ENCODE results near the gene CMPK2. TPM values are rescaled to one million over a fixed set of nuclear protein-coding genes. Genes with fewer than 3 reads are reported as not detected.
A peak's percentile ranks its signal among the peaks of the same experiment; 100 is the strongest.

The CMPK2 gene
- total and polyA plus RNA-seq, 9 of the 15 experiments (the other 6 are each of a cell fraction or from before 2014, with no cell fraction given): 2.6 to 10.5 (median 5.0) TPM

DNA sequence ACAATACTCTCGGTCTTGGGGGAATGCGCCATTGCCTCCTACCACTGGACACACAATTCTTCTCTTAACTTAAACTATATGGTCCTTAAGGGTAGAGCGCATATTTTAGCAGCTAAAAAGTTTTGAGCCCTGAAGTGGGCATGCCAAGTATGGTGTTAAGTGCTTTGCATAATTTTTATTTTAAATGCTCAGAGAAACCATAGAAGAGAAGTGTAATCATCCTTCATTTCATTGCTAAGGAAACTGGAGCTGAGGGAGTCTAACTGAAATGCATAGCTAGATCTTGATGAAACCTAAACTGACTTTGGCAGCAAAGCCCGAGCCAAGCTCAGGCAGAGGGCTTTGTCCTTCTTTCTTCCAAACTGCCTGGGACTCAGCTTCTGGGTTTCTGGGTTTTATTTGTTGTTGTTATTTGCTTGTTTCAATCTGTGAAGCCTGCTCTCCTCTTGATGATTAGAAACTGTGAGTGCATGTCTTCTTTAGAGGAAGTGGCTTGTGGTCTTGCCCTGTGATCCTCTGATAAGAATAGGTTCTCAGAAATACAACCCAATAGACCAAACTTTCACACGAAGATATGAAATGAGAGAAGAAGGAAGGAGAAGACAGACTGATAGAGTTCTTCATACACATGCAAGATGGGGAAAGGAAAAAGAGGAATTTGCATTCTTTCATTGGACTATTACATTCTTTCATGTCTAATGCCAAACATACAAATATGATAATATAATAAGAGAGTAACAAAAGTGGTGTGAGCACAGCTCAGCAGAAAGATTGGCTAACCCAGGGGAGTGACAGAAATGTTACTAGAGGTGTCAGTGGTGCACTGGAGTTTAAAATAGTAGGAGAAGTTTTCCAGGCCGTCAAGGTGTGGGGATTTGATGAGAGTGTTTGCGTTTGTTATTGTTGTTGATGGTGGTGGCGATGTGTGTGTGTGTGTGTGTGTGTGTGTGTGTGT lies 44.0 kb upstream of the CMPK2 start:
- Histone ChIP-seq H3K36me3 (ENCODE audit: control insufficient read depth, insufficient read depth, low read length) (no peaks in the 10 kb centered on the region), H3K9me1 (ENCODE audit: control insufficient read depth, insufficient read depth, low read length) (no peaks in the 10 kb centered on the region), H3K27me3 (ENCODE audit: control insufficient read depth in 2 of 2, insufficient read depth in 2 of 2, low read length in 2 of 2) (0 out of 5 replicates have a peak, but pooled peaks cover 0 to 4% of the 10 kb centered on the region in 2 experiments), H2AFZ (ENCODE audit: low read depth, low read length) (no peak overlapping the region), H3K4me1 (replicated peaks in 1 of 2; ENCODE audit: control insufficient read depth in 2 of 2, insufficient read depth in 2 of 2, low read length in 2 of 2) (peaks cover 8 to 21% of the 10 kb centered on the region in 2 experiments; a peak in 4 of 5 replicates), H3K4me3 (no peak overlapping the region), H3K79me2 (ENCODE audit: control insufficient read depth, insufficient read depth, low read length) (no peaks in the 10 kb centered on the region), H3K9me3 (replicated peaks; ENCODE audit: control insufficient read depth, insufficient read depth, low read depth, low read length) (no peaks in the 10 kb centered on the region), H4K20me1 (replicated peaks; ENCODE audit: control insufficient read depth, insufficient read depth, low read length) (no peaks in the 10 kb centered on the region), H3K9ac (ENCODE audit: insufficient read depth in 1 of 2, low read depth in 2 of 2, low read length in 2 of 2) (no peak overlapping the region), H3K4me2 (ENCODE audit: insufficient read depth, low read length) (peak overlapping the region; percentile 22; the same call in 1 of the 2 replicates), H3K27ac (ENCODE audit: extremely low read depth, low read depth, low read length) (0 out of 3 replicates have a peak overlapping the region, but pooled peaks have one; percentile 29)
- BruUV-seq (replicated peaks): no TSS peak
- POLR2A ChIA-PET: interaction anchor here (0.7 to 2.7 kb wide), 4 partner anchors 12 to 1428 kb away, joined by 3 to 11 read pairs (median 6); no protein-coding TSS in a partner anchor
- intact Hi-C loops (cut with micrococcal nuclease): loop anchor here (1.0 to 2.0 kb wide), 2 partner anchors 29 to 43 kb away; no protein-coding TSS in a partner anchor
- in situ Hi-C loops (cut with MboI): no loop called here
- CTCF ChIA-PET (ENCODE audit: low intra/inter-chr PET ratio): no interaction called here
- 17% methylated on average over 8 of the region's 8 CpGs for WGBS (ENCODE audit: insufficient coverage, low coverage, missing lambda C conversion rate)
- peak; percentile 94 for ATAC-seq
- FAIRE-seq: peak; percentile 91
- DNase-seq (ENCODE audit: extremely low read depth in 1 of 4, low spot score in 3 of 4): peak in 3 of 4 experiments; percentile 30 to 82 (median 66)
- TF ChIP-seq NCOA6 (IDR thresholded peaks at IDR 0.05): no peak
- TF ChIP-seq ILF3 (IDR thresholded peaks at IDR 0.05; ENCODE audit: borderline replicate concordance): no peak
- TF ChIP-seq DACH1 (IDR thresholded peaks at IDR 0.05; ENCODE audit: partially characterized antibody): no peak
- peak; percentile 43 to 97; a peak in 2 of 4 replicates for TF ChIP-seq TBL1XR1 (IDR thresholded peaks at IDR 0.05; ENCODE audit: low read length in 2 of 2)
- TF ChIP-seq ZNF384 (IDR thresholded peaks at IDR 0.05; ENCODE audit: low read depth, low read length): no peak
- TF ChIP-seq, protein P1, sequence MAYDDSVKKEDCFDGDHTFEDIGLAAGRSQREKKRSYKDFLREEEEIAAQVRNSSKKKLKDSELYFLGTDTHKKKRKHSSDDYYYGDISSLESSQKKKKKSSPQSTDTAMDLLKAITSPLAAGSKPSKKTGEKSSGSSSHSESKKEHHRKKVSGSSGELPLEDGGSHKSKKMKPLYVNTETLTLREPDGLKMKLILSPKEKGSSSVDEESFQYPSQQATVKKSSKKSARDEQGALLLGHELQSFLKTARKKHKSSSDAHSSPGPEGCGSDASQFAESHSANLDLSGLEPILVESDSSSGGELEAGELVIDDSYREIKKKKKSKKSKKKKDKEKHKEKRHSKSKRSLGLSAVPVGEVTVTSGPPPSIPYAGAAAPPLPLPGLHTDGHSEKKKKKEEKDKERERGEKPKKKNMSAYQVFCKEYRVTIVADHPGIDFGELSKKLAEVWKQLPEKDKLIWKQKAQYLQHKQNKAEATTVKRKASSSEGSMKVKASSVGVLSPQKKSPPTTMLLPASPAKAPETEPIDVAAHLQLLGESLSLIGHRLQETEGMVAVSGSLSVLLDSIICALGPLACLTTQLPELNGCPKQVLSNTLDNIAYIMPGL (CRISPR knock-in tag; IDR thresholded peaks at IDR 0.05): no peak
- TF ChIP-seq, protein P2, sequence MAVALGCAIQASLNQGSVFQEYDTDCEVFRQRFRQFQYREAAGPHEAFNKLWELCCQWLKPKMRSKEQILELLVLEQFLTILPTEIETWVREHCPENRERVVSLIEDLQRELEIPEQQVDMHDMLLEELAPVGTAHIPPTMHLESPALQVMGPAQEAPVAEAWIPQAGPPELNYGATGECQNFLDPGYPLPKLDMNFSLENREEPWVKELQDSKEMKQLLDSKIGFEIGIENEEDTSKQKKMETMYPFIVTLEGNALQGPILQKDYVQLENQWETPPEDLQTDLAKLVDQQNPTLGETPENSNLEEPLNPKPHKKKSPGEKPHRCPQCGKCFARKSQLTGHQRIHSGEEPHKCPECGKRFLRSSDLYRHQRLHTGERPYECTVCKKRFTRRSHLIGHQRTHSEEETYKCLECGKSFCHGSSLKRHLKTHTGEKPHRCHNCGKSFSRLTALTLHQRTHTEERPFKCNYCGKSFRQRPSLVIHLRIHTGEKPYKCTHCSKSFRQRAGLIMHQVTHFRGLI (CRISPR knock-in tag; IDR thresholded peaks at IDR 0.05): no peak
- no peak for TF ChIP-seq PCBP2 (IDR thresholded peaks at IDR 0.05; ENCODE audit: low read depth, low read length, poor library complexity, severe bottlenecking)
- no peak for TF ChIP-seq GTF2F1 (IDR thresholded peaks at IDR 0.05; ENCODE audit: low read depth, low read length)
- no peak for TF ChIP-seq ESRRB (CRISPR knock-in tag; IDR thresholded peaks at IDR 0.05; ENCODE audit: borderline replicate concordance)
- no peak for TF ChIP-seq MAFF (IDR thresholded peaks at IDR 0.05; ENCODE audit: low read length)
- TF ChIP-seq ZKSCAN8 (CRISPR knock-in tag; IDR thresholded peaks at IDR 0.05): no peak; the same call in 1 of the 2 replicates
- peak; percentile 95 for TF ChIP-seq HDAC3 (IDR thresholded peaks at IDR 0.05; ENCODE audit: borderline replicate concordance, partially characterized antibody)
- no peak for TF ChIP-seq FOXA1 (IDR thresholded peaks at IDR 0.05; ENCODE audit: borderline replicate concordance)
- no peak for TF ChIP-seq U2AF1 (optimal IDR thresholded peaks at IDR 0.05; ENCODE audit: low read depth, low read length)
- TF ChIP-seq HMG20B (CRISPR knock-in tag; IDR thresholded peaks at IDR 0.05): no peak
- no peak for TF ChIP-seq POLR3G (IDR thresholded peaks at IDR 0.05; ENCODE audit: extremely low read depth, insufficient read length, insufficient replicate concordance)
- TF ChIP-seq NCOR1 (IDR thresholded peaks at IDR 0.05): peak; percentile 94

All from K562 (cell line).